Measurements from ENCODE around the gene NAV1.

GRCh38 chr1:201552941-201553351 is 14.0 kb downstream of the NAV1 start:
- TF ChIP-seq, protein P1, sequence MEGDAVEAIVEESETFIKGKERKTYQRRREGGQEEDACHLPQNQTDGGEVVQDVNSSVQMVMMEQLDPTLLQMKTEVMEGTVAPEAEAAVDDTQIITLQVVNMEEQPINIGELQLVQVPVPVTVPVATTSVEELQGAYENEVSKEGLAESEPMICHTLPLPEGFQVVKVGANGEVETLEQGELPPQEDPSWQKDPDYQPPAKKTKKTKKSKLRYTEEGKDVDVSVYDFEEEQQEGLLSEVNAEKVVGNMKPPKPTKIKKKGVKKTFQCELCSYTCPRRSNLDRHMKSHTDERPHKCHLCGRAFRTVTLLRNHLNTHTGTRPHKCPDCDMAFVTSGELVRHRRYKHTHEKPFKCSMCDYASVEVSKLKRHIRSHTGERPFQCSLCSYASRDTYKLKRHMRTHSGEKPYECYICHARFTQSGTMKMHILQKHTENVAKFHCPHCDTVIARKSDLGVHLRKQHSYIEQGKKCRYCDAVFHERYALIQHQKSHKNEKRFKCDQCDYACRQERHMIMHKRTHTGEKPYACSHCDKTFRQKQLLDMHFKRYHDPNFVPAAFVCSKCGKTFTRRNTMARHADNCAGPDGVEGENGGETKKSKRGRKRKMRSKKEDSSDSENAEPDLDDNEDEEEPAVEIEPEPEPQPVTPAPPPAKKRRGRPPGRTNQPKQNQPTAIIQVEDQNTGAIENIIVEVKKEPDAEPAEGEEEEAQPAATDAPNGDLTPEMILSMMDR (IDR thresholded peaks at IDR 0.05), result no peak
- TF ChIP-seq POLR2AphosphoS5 (IDR thresholded peaks at IDR 0.05), result no peak
- no peak for TF ChIP-seq EP300 (IDR thresholded peaks at IDR 0.05)
